Measurements from ENCODE around the gene CUEDC1. TPM values are rescaled to one million over a fixed set of nuclear protein-coding genes. Genes with fewer than 3 reads are reported as not detected.

The CUEDC1 gene
- total and polyA plus RNA-seq, 2 donors (not counting 1 experiment from before 2014, with no cell fraction given), result 0.57 TPM; not detected in 1

DNA sequence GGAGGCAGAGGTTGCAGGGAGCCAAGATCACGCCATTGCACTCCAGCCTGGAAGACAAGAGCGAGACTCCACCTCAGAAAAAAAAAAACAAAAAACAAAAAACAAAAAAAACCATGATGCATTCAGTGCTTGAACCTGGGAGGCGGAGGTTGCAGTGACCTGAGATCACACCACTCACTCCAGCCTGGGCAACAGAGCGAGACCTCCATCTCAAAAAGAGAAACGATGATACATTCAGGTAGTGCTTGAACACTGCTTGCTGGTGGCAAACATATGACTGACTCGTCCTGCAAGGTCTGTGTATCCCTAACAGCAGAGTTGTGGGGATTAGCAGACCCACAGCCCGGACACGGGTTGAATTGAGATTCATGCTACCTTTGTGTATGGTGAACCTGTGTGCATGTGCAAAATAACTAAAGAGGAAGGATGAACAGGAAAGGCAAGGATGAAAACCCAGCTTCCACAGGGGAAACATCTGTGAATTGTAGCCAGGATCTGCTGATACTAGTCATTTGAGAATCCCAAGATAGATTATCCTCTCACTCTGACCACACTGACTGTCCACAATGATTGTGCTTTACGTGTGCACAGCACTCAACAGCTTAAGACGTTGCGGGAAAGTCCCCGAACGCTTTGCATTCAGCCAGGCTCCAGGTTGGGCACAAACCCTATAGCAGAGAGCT, 53.0 kb downstream of the CUEDC1 start:
- peak overlapping the region; percentile 39 for H3K4me2 ChIP-seq (replicated peaks; ENCODE audit: low read depth, low read length, poor library complexity, severe bottlenecking)
- intact Hi-C loops (cut with micrococcal nuclease), result no loop called here
- Mint-ChIP-seq H3K27me3 (peaks cover 20% of the 10 kb centered on the region), H3K27ac (peak overlapping the region; percentile 61), H3K4me1 (peaks cover 29% of the 10 kb centered on the region), H3K4me3 (peak overlapping the region; percentile 42), H3K9me3 (ENCODE audit: insufficient read depth) (no peaks in the 10 kb centered on the region)
- ChIA-PET POLR2A (interaction anchor here (0.7 to 0.8 kb wide), 2 partner anchors 10 to 96 kb away, joined by 3 to 4 read pairs; no protein-coding TSS in a partner anchor), CTCF (interaction anchor here (1.1 to 3.0 kb wide), 4 partner anchors 10 to 97 kb away, joined by 3 to 9 read pairs (median 4); no protein-coding TSS in a partner anchor)
- no peaks in the 10 kb centered on the region for H3K36me3 ChIP-seq (replicated peaks in 1 of 2; ENCODE audit: control extremely low read depth in 1 of 2, control insufficient read depth in 1 of 2, extremely low read depth in 1 of 2, insufficient read depth in 2 of 2, low read length in 1 of 2)
- peaks cover 0 to 12% (median 6%) of the 10 kb centered on the region in 4 experiments for H3K27me3 ChIP-seq (replicated peaks in 1 of 4; ENCODE audit: control extremely low read depth in 1 of 4, control insufficient read depth in 3 of 4, insufficient read depth in 4 of 4, low read length in 3 of 4)
- no peak overlapping the region for H3K27ac ChIP-seq (ENCODE audit: low read length in 2 of 2)
- H3K9me3 ChIP-seq (ENCODE audit: control extremely low read depth in 1 of 3, control insufficient read depth in 2 of 3, insufficient read depth in 1 of 3, low read length in 2 of 3), result peaks cover 0 to 5% (median 0%) of the 10 kb centered on the region in 3 donors
- no peak overlapping the region for H3K4me3 ChIP-seq (ENCODE audit: control extremely low read depth in 1 of 5, extremely low read depth in 1 of 5, insufficient read depth in 1 of 5, low read depth in 2 of 5, low read length in 4 of 5)
- H4K20me1 ChIP-seq (ENCODE audit: control insufficient read depth, insufficient read depth, low read length, poor library complexity, severe bottlenecking), result no peaks in the 10 kb centered on the region
- peak; percentile 46 for ATAC-seq (ENCODE audit: low read depth)
- peak; percentile 31 for DNase-seq
- no peak overlapping the region for H2AFZ ChIP-seq (ENCODE audit: insufficient read depth, low read depth, low read length, poor library complexity, severe bottlenecking)
- WGBS (ENCODE audit: insufficient coverage), result 54% methylated on average over 7 of the region's 13 CpGs
- H3K4me1 ChIP-seq (ENCODE audit: control insufficient read depth in 2 of 2, insufficient read depth in 2 of 2, low read length in 2 of 2), result peaks cover 36 to 44% of the 10 kb centered on the region in 2 donors
- no peaks in the 10 kb centered on the region for H3K79me2 ChIP-seq (ENCODE audit: control insufficient read depth, insufficient read depth, low read length)
- H3K9ac ChIP-seq (ENCODE audit: low read length), result no peak overlapping the region
- TF ChIP-seq CTCF (IDR thresholded peaks at IDR 0.05), result no peak
- no peak for TF ChIP-seq EZH2 (IDR thresholded peaks at IDR 0.05; ENCODE audit: borderline replicate concordance, insufficient read depth, low read depth, low read length, poor library complexity, severe bottlenecking)

All from B cell (primary cell).